HG02840 (cell line): ENCODE measurements around the gene ECI1.

Experiments
- ATAC-seq: cut with Tn5 transposase; IDR thresholded peaks from one replicate; pipeline ENCODE4 v1.9.1; 2021; ENCODE audit warnings: mild to moderate bottlenecking, moderate library complexity, moderate number of reproducible peaks; ENCODE audit not compliant: unreplicated experiment, low FRiP score

Gene ECI1

GRCh38 chr16:2199095-2199494 lies 52.3 kb downstream of the ECI1 start:
- ATAC-seq = no peak

GRCh38 chr16:2198283-2198682 lies 53.1 kb downstream of the ECI1 start:
- no peak for ATAC-seq

DNA sequence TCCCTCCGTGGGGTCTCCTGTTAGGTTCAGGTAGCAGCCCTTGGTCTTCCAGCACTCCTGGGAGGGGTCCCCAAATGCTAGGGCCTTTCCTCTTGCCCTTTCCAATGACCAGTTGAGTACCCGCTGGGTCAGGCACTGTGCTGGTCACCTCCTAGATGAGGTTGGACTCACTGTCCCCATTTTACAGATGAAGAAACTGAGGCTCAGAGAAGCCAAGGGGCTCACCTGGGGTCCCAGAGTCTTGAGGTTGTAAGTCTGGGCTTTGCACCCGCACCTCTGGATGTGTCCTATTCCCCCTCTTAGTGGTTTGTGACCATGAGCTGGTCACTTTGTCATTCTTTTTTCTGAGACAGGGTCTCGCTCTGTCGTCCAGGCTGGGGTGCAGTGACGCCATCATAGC lies 53.6 kb downstream of the ECI1 start:
- ATAC-seq = no peak

DNA sequence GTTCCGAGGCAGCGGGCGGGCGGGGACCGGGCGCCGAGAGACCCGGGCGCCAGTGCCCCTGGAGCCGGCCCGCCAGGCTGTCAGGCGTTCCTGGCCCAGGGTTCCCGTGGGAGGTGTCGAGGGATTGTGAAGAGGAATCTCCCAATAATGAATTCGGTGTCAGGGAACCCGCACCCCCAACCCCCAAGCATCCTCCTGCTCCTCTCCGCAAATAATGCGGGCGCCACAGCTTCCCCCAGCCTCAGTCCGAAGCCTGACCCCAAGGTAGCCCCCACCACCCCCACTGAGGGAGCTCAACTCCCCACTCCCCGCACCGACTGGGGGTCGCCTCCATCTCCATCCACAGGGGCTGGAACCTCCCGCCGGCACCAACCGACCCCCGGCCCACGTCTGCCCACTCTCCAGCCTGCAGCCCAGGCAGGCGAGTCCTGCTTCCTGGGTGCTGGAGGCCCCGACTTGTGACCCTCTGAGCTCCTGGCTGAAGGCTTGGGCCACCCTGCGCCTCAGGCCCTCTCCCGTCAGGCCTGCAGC lies 54.3 kb downstream of the ECI1 start:
- no peak for ATAC-seq

GRCh38 chr16:2196162-2196980 lies 55.0 kb downstream of the ECI1 start, which contains the start of gene CASKIN1:
Gene CASKIN1 (minus strand): TSS chr16:2196605. CDS start chr16:2196432, 173 bp downstream.
- ATAC-seq = no peak

DNA sequence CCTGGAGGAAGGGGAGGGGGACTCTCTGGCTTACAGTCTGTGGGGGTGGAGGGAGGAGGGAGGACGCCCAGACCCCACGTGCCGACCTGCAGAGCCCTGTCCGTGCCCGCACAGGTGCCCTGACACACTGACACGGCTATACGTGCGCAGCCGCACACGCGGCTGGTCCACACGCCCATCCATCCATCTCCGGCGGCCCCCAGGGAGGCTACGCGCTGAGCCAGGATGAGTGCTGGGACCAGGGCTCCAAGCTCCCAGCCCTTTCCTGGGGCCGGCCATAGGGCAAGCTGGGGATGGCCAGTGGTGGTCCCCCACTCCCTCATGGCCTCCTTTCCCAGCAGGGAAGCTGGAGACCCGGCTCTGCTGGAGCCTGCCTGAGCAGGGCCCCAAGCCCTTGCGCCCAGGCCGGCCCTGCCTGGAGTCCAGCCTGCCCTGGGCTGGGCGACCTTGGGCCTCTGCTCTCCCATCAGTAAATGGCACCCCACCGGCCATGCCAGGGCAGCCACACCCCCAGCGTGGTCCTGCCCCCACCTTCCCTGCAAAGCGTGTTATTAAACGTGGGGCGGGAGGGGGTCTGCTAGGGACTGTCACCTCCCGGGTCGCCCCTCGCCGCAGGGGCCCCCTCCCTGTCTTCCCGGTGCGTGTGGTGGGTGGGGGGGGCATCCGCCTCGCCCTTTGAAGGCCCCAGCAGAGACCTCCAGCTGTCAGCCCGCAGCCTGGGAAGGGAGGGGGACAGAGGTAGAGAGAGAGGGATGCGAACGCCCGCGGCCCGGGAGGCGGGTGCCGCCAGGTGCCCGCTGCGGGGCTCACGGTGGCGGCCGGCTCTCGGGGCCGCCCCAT lies 55.8 kb downstream of the ECI1 start:
- ATAC-seq = no peak

DNA sequence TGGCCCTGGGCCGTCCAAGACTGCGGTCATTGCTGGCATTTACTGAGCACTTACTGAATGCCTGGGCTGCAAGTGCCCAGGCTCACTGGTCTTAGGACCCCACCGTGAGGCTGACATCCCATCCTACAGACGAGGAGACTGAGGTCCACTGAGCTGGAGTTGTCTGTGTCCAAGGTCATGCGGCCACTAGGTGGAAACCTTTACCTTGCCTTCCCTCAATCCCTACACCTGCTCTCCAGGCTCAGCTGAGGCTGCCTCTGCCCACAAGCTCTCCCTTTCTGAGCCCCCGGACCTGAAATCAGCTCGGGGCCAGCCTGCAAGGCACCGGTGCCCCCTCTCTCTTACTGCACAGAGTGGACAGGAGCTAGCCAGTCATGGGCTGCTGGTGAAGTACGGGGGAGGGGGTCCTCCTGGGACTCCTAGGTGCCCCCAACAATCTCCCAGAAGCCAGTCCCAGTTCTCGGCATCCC lies 56.5 kb downstream of the ECI1 start:
- ATAC-seq = no peak

- ATAC-seq = no peak
Observed at GRCh38 chr16:2194166-2194834, 57.1 kb downstream of the ECI1 start.

DNA sequence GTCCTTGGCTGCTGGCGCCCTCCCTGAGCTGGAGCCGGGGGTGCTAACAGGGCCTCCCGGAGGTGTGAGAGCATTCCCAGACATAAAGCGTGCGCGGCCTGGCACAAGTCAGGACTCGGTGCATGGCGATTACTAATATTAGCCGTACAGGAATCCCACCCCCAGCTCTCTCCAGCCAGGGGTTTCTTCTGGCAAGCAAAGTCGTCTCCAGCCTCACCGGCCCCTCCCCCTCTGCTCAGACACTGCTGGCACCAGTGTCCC lies 60.0 kb downstream of the ECI1 start:
- no peak for ATAC-seq

DNA sequence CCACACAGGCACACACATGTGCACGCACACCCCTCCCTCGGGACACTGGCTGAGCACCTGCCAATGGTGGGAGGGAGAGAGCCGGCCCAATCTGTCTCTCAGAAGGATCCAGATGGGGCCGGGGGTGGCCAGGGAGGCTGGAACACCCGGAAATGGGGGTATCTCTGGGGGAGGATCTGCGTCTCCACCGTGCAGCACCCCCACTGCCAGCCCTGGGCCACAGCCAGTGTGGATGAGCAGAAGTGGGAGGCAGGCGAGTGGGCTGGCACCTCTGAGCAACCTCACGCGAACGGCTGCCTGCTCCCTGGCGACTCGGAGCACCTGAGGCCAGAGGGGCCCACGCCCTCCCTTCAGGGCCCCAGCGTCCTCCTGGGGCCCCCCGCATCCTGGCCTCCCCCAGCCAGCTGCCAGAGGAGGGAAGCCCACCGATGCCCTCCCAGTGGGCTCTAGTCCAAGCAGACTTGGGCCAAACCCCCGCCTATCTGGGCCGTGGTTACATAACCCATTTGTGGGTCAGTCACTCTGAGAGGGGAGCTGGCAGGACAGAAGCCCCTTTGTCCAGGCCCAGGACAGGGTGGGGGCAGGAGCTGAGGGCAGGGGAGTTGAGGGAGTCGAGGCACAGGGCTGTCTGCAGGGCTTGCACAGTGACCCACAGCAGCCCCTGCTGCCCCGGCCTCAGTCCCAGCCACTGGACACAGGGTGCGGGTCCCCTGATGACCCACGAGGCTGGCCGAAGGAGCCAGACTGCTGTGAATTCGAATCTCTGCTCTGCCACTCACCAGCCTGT lies 60.5 kb downstream of the ECI1 start:
- no peak for ATAC-seq

DNA sequence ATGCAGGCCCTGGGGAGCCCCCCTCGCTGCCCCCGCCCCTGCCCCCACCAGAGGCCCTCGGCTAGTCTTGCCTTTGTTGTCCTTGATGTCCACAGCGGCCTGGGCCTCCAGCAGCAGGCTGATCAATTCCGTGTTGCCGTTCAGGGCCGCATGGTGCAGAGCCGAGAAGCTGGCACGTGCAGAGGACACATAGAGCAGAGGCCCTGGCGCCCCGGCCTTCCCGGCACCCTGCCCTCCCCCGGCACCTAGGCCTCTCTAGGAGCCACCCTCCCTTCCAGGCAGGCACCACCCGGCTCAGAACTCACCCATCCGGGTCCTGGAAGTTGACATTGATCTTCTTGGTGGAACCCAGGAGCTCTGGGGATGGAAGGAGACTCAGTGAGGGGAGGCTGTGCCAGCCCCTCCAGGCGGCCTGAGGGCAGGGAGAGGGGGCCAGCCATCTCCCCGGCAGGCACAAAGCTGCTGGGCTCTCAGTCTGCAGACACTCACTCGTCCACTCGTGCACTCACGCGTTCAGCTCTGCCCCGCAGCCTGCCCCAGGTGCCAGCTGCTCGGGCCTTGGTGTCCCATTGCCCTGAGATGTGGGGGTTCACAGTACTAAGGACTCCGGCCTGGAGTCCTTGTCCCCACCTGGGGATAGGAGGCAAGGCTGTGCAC lies 61.3 kb downstream of the ECI1 start:
- no peak for ATAC-seq
